22Rv1 (cell line): Measurements from ENCODE around the gene ITGB2.

Experiments used
- H3K27ac ChIP-seq: fragments of 450-650 bp; 2 replicates; pipeline ENCODE4 v1.5.1; 2017
- ZFX ChIP-seq: fragments of 450-650 bp; IDR thresholded peaks from 2 replicates; pipeline ENCODE4 v1.6.1; 2017; ENCODE audit warnings: antibody characterized with exemption, borderline replicate concordance
- TF ChIP-seq, protein P1 (sequence below): fragments of 450-650 bp; IDR thresholded peaks from 2 replicates; pipeline ENCODE4 v1.5.1; 2017; ENCODE audit warnings: mild to moderate bottlenecking

ITGB2 gene

DNA sequence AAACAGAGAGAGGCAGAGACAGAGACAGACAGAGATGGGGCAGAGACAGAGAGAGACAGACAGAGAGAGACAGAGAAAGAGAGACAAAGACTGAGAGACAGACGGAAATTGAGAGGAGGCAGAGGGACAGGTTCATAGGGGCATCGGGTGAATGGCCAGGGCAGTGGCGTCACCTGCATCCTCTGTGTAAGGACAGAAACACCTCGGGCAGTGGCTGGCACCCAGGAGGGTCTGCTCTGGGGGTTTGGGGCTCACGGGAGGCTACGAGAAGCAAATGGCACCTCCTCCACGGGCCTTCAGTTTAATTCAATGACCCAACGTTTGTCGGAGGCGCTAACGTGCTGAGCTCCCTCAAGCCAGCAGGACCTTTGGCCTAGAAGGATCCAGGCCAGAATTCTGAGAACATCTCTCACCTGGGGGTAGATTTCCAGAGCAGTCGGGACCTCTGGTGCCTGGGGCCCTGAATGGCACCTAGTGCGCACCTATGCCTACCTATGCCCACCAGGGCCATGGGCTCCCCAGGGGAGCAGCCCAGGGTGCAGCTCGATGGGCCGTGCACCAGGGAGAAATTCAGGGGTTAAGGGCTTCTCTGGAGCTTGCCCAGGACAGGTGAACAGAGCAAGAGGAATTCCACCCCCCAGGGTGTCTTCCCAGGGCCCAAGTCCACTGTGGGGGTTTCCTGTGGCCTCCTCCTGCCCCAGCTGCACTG is 26.6 kb downstream of the ITGB2 start:
- TF ChIP-seq, protein P1, sequence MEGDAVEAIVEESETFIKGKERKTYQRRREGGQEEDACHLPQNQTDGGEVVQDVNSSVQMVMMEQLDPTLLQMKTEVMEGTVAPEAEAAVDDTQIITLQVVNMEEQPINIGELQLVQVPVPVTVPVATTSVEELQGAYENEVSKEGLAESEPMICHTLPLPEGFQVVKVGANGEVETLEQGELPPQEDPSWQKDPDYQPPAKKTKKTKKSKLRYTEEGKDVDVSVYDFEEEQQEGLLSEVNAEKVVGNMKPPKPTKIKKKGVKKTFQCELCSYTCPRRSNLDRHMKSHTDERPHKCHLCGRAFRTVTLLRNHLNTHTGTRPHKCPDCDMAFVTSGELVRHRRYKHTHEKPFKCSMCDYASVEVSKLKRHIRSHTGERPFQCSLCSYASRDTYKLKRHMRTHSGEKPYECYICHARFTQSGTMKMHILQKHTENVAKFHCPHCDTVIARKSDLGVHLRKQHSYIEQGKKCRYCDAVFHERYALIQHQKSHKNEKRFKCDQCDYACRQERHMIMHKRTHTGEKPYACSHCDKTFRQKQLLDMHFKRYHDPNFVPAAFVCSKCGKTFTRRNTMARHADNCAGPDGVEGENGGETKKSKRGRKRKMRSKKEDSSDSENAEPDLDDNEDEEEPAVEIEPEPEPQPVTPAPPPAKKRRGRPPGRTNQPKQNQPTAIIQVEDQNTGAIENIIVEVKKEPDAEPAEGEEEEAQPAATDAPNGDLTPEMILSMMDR, result no peak
- no peak for TF ChIP-seq ZFX
- H3K27ac ChIP-seq, result no peak overlapping the region

DNA sequence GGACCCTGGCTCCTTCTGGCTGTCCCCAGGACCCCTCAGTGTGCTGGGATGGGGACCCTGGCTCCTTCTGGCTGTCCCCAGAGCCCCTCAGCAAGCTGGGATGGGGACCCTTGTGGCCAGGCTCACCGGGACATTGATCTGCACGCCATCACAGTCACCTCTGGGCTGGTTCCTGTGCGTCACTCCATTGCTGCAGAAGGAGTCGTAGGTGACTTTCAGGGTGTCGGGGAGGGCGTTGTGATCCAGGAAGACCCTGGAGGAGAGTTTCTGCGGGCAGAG is 27.5 kb downstream of the ITGB2 start:
- no peak overlapping the region for H3K27ac ChIP-seq
- TF ChIP-seq ZFX, result no peak
- TF ChIP-seq, protein P1, result no peak

DNA sequence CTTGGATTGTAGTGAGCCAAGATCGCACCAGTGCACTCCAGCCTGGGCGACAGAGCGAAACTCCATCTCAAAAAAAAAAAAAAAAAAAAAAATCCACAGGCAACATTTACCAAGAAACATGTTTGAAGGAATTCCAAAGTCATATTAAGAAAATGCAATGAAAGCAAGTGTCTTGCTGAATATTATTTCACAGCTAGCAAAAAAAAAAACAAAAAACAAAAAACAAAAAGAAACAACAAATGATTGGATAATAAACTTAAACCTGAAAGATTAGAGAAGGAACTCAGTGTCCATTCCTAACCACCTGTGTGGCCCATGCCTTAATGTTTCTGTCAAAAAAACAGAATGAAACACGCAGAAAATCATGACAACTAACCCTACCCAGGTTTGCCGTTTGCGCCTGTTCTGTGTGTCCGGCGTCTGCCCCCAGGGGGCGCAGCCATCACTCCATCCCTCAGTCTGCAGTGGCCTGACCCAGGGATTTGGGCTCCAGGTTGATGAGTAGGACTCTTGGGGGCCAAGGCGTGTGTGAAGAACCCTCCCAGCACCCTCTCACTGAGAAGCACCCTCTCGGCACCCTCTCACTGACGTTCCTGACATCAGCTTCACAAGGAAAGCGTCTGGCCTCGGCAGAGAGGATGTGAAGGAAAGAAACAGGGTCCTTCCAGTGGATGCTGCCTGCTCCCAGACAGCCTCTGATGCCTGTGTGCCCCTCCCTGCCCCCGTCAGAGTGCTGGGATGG is 28.0 kb downstream of the ITGB2 start:
- no peak for TF ChIP-seq ZFX
- TF ChIP-seq, protein P1, result peak; percentile 96
- H3K27ac ChIP-seq, result no peak overlapping the region

DNA sequence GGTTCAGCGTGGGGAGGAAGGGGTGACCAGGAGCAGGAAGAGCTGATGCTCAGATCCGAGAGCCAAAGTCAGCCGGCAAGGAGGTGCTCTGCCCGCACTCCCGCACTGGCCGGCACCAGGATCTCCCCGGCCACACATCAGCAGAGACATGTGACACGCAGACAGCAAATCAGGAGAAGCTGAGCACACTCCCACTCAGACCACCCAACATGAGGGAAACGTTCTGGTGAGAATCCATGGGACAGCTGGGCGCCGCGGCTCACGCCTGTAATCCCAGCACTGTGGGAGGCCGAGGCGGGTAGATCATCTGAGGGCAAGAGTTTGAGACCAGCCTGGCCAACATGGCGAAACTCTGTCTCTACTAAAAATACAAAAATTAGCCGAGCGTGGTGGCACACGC is 28.6 kb downstream of the ITGB2 start:
- H3K27ac ChIP-seq, result no peak overlapping the region

DNA sequence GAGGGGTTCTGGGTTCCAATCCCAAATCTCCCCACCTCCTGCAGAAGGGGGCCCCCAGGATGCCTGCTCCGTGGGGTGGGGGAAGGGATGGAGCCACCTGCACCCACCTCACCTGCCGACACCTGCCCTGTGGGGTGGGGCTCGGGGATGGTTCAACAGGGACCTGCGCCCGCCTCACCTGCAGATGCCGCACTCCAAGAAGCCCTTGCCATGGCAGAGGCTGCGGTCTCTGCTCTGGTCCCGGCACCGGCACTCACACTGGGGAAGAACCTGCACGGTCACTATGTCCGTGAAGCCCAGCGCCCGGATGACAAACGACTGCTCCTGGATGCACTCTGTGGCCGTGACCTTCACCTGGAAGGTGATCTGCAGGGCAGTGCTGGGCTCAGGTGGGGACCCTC is 29.1 kb downstream of the ITGB2 start:
- no peak overlapping the region for H3K27ac ChIP-seq
- TF ChIP-seq, protein P1, result no peak
- TF ChIP-seq ZFX, result no peak

More for the DNA sequence above, 28.6 kb downstream of the ITGB2 start:
- TF ChIP-seq, protein P1, result no peak
- TF ChIP-seq ZFX, result no peak

DNA sequence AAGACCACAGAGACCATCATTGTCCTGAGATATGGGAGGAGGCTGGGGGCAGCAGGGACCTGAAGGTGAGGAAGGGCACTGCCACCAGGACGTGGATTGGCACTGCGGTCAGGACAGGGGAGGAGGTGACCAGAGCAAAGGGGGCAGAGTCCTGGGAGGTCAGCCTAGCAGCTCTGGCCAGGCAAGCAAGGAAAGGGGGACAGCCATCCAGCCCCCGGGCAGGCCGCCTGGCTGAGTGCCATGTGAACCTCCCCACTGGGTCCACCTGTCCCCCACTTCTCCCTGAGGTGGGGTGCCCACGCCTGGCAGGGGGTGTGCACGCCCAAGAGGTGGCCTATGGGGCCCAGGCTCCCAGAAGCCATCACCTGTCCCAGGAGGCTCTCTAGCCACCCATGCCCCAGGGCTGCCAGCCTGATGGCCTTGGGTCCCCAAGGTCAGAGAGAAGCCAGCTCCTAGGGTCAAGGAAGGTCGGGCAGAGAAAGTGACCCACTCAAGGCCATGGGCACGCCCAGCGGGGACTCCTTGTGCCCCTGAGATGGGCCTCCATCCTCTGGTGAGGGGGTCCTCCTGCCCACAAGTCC is 29.6 kb downstream of the ITGB2 start:
- H3K27ac ChIP-seq, result no peak overlapping the region
- TF ChIP-seq ZFX, result no peak
- TF ChIP-seq, protein P1, result no peak
